Upper lobe of right lung (tissue), 1 donor: ENCODE measurements around the gene SIK3. TPM values are rescaled to one million over a fixed set of nuclear protein-coding genes. Genes with fewer than 3 reads are reported as not detected.

Source experiments
- ATAC-seq: fragments of 200-7000 bp; cut with Tn5 transposase; one replicate; pipeline ENCODE4 v1.9.1; 2020; ENCODE audit warnings: mild to moderate bottlenecking, moderate library complexity
- DNase-seq: peaks from one replicate; pipeline ENCODE4 v3.0.0-alpha.2; 2020
- H3K27ac ChIP-seq: fragments of 200-600 bp; one replicate; pipeline ENCODE4 v1.8.0; 2022
- H3K27me3 ChIP-seq: fragments of 200-600 bp; one replicate; pipeline ENCODE4 v1.8.0; 2022; ENCODE audit warnings: mild to moderate bottlenecking
- H3K36me3 ChIP-seq: fragments of 200-600 bp; one replicate; pipeline ENCODE4 v1.8.0; 2022
- H3K4me1 ChIP-seq: fragments of 200-600 bp; one replicate; pipeline ENCODE4 v1.8.0; 2022
- H3K4me3 ChIP-seq: fragments of 200-600 bp; one replicate; pipeline ENCODE4 v1.8.0; 2022; ENCODE audit warnings: mild to moderate bottlenecking
- H3K9me3 ChIP-seq: fragments of 200-600 bp; one replicate; pipeline ENCODE4 v1.8.0; 2022
- CTCF ChIP-seq: fragments of 200-600 bp; IDR thresholded peaks from one replicate; pipeline ENCODE4 v1.8.0; 2022; ENCODE audit warnings: antibody characterized with exemption
- intact Hi-C: fragments of 100-400 bp; cut with DNase I; formaldehyde crosslinking; loops from one replicate; pipeline ENCODE4 v1.11.0; 2022
- total RNA-seq: library from RNA; stranded (reverse); fragmentation: NEBNext Ultra II Directional; extraction: Animal tissue kit (Norgen Biotek cat#: 25700); gene quantifications from one replicate; pipeline ENCODE4 v1.2.1, GENCODE V29; 2021
- donor health status: DM: no; HTN: yes; CAD: no; lungs with severe emphysema.

SIK3 gene
- total RNA-seq, 1 donor from 2014 or later, result 37.1 TPM

GRCh38 chr11:116825434-116825833 is 272.8 kb downstream of the SIK3 start:
- H3K27me3 ChIP-seq, result no peaks in the 10 kb centered on the region
- no peak overlapping the region for H3K27ac ChIP-seq
- no peak for TF ChIP-seq CTCF
- H3K4me1 ChIP-seq, result no peaks in the 10 kb centered on the region
- no peak overlapping the region for H3K4me3 ChIP-seq
- H3K9me3 ChIP-seq, result no peaks in the 10 kb centered on the region
- DNase-seq, result no peak
- ATAC-seq, result no peak
- intact Hi-C loops, result no loop called here
- H3K36me3 ChIP-seq, result no peaks in the 10 kb centered on the region

- no peak for TF ChIP-seq CTCF
- Histone ChIP-seq H3K4me3 (no peak within 1 kb of the TSS), H3K27me3 (no peaks in the 10 kb centered on the region), H3K9me3 (no peaks in the 10 kb centered on the region), H3K36me3 (no peaks in the 10 kb centered on the region), H3K27ac (no peak within 1 kb of the TSS), H3K4me1 (no peaks in the 10 kb centered on the region)
- intact Hi-C loops, result no loop called here
- DNase-seq (no peak), ATAC-seq (no peak)
Observed at GRCh38 chr11:116823031-116823843, 275.0 kb downstream of the SIK3 start, which contains the start of gene APOA4. TSS of gene APOA4 (minus strand) at chr11:116823304. CDS start at chr11:116823191, 113 bp downstream.

- ATAC-seq, result no peak
Observed at GRCh38 chr11:116822575-116822974, 275.7 kb downstream of the SIK3 start.

GRCh38 chr11:116821050-116821918 is 276.9 kb downstream of the SIK3 start:
- ATAC-seq, result no peak
- no peak for DNase-seq
- no peaks in the 10 kb centered on the region for H3K4me1 ChIP-seq
- H3K27me3 ChIP-seq, result no peaks in the 10 kb centered on the region
- no peaks in the 10 kb centered on the region for H3K9me3 ChIP-seq
- intact Hi-C loops, result no loop called here
- no peak overlapping the region for H3K27ac ChIP-seq
- no peaks in the 10 kb centered on the region for H3K36me3 ChIP-seq
- no peak for TF ChIP-seq CTCF
- no peak overlapping the region for H3K4me3 ChIP-seq

More at GRCh38 chr11:116822575-116822974, 275.7 kb downstream of the SIK3 start:
- H3K4me1 ChIP-seq, result no peaks in the 10 kb centered on the region
- no peak for TF ChIP-seq CTCF
- H3K27me3 ChIP-seq, result no peaks in the 10 kb centered on the region
- H3K27ac ChIP-seq, result no peak overlapping the region
- H3K36me3 ChIP-seq, result no peaks in the 10 kb centered on the region
- no peak for DNase-seq
- intact Hi-C loops, result no loop called here
- H3K4me3 ChIP-seq, result no peak overlapping the region
- H3K9me3 ChIP-seq, result no peaks in the 10 kb centered on the region

GRCh38 chr11:116819049-116819448 is 279.2 kb downstream of the SIK3 start:
- Histone ChIP-seq H3K4me3 (no peak overlapping the region), H3K27ac (no peak overlapping the region), H3K27me3 (no peaks in the 10 kb centered on the region), H3K36me3 (no peaks in the 10 kb centered on the region), H3K9me3 (no peaks in the 10 kb centered on the region), H3K4me1 (no peaks in the 10 kb centered on the region)
- no peak for ATAC-seq
- DNase-seq, result no peak
- TF ChIP-seq CTCF, result no peak
- intact Hi-C loops, result no loop called here
